Upper lobe of right lung (tissue), 1 donor: Measurements from ENCODE around the gene DNAH8. TPM values are rescaled to one million over a fixed set of nuclear protein-coding genes. Genes with fewer than 3 reads are reported as not detected.

ENCODE experiments used
- ATAC-seq: fragments of 200-7000 bp; cut with Tn5 transposase; one replicate; pipeline ENCODE4 v1.9.1; 2020; ENCODE audit warnings: mild to moderate bottlenecking, moderate library complexity
- DNase-seq: peaks from one replicate; pipeline ENCODE4 v3.0.0-alpha.2; 2020
- H3K27ac ChIP-seq: fragments of 200-600 bp; one replicate; pipeline ENCODE4 v1.8.0; 2022
- H3K27me3 ChIP-seq: fragments of 200-600 bp; one replicate; pipeline ENCODE4 v1.8.0; 2022; ENCODE audit warnings: mild to moderate bottlenecking
- H3K36me3 ChIP-seq: fragments of 200-600 bp; one replicate; pipeline ENCODE4 v1.8.0; 2022
- H3K4me1 ChIP-seq: fragments of 200-600 bp; one replicate; pipeline ENCODE4 v1.8.0; 2022
- H3K4me3 ChIP-seq: fragments of 200-600 bp; one replicate; pipeline ENCODE4 v1.8.0; 2022; ENCODE audit warnings: mild to moderate bottlenecking
- H3K9me3 ChIP-seq: fragments of 200-600 bp; one replicate; pipeline ENCODE4 v1.8.0; 2022
- CTCF ChIP-seq: fragments of 200-600 bp; IDR thresholded peaks from one replicate; pipeline ENCODE4 v1.8.0; 2022; ENCODE audit warnings: antibody characterized with exemption
- intact Hi-C: fragments of 100-400 bp; cut with DNase I; formaldehyde crosslinking; loops from one replicate; pipeline ENCODE4 v1.11.0; 2022
- total RNA-seq: library from RNA; stranded (reverse); fragmentation: NEBNext Ultra II Directional; extraction: Animal tissue kit (Norgen Biotek cat#: 25700); gene quantifications from one replicate; pipeline ENCODE4 v1.2.1, GENCODE V29; 2021
- donor health status: DM: no; HTN: yes; CAD: no; lungs with severe emphysema.

Gene DNAH8
- total RNA-seq, 1 donor from 2014 or later, result 0.17 TPM

GRCh38 chr6:38813041-38813823 is 98.1 kb downstream of the DNAH8 start:
- Histone ChIP-seq H3K4me3 (no peak overlapping the region), H3K4me1 (no peaks in the 10 kb centered on the region), H3K27me3 (peaks cover 5% of the 10 kb centered on the region), H3K9me3 (no peaks in the 10 kb centered on the region), H3K27ac (no peak overlapping the region), H3K36me3 (no peaks in the 10 kb centered on the region)
- DNase-seq, result no peak
- intact Hi-C loops, result no loop called here
- no peak for ATAC-seq
- TF ChIP-seq CTCF, result no peak

- intact Hi-C loops, result no loop called here
Measured at GRCh38 chr6:38814761-38815160, 99.7 kb downstream of the DNAH8 start.

GRCh38 chr6:38815250-38815649 is 100.1 kb downstream of the DNAH8 start:
- intact Hi-C loops, result no loop called here
- Histone ChIP-seq H3K4me3 (no peak overlapping the region), H3K27ac (no peak overlapping the region), H3K27me3 (peaks cover 5% of the 10 kb centered on the region), H3K4me1 (no peaks in the 10 kb centered on the region), H3K36me3 (no peaks in the 10 kb centered on the region), H3K9me3 (no peaks in the 10 kb centered on the region)
- no peak for ATAC-seq
- DNase-seq, result no peak
- TF ChIP-seq CTCF, result no peak

More at GRCh38 chr6:38814761-38815160, 99.7 kb downstream of the DNAH8 start:
- ATAC-seq (no peak), DNase-seq (no peak)
- Histone ChIP-seq H3K9me3 (no peaks in the 10 kb centered on the region), H3K27me3 (peaks cover 5% of the 10 kb centered on the region), H3K4me3 (no peak overlapping the region), H3K4me1 (no peaks in the 10 kb centered on the region), H3K27ac (no peak overlapping the region), H3K36me3 (no peaks in the 10 kb centered on the region)
- TF ChIP-seq CTCF, result no peak

GRCh38 chr6:38818691-38819090 is 103.6 kb downstream of the DNAH8 start:
- TF ChIP-seq CTCF, result no peak
- Histone ChIP-seq H3K36me3 (no peaks in the 10 kb centered on the region), H3K27ac (no peak overlapping the region), H3K4me1 (no peaks in the 10 kb centered on the region), H3K27me3 (peaks cover 5% of the 10 kb centered on the region), H3K4me3 (no peak overlapping the region), H3K9me3 (no peaks in the 10 kb centered on the region)
- intact Hi-C loops, result no loop called here
- DNase-seq, result no peak
- ATAC-seq, result no peak

- intact Hi-C loops, result no loop called here
- Histone ChIP-seq H3K27ac (no peak overlapping the region), H3K4me1 (no peaks in the 10 kb centered on the region), H3K9me3 (no peaks in the 10 kb centered on the region), H3K36me3 (no peaks in the 10 kb centered on the region), H3K27me3 (peaks cover under 1% of the 10 kb centered on the region), H3K4me3 (no peak overlapping the region)
- TF ChIP-seq CTCF, result no peak
- ATAC-seq (no peak), DNase-seq (no peak)
Measured at GRCh38 chr6:38822963-38823362, 107.9 kb downstream of the DNAH8 start.
